D721Med (cell line): ENCODE data around the gene MAN2B1.

Source experiments
- DNase-seq: peaks from one replicate; pipeline ENCODE4 v3.0.0; 2011; ENCODE audit warnings: low spot score; ENCODE audit not compliant: insufficient read length
- FAIRE-seq: peaks from 2 replicates; lab custom pipeline; 2011; peaks lifted over from hg19 to GRCh38; lab: Jason Lieb, UNC
- CTCF ChIP-seq: IDR thresholded peaks from 2 replicates; pipeline ENCODE4 v1.5.1; 2012; ENCODE audit warnings: mild to moderate bottlenecking, control low read depth; ENCODE audit not compliant: insufficient read depth; ENCODE audit errors: missing control alignments

MAN2B1 gene

GRCh38 chr19:12657966-12658365 lies 8.6 kb downstream of the MAN2B1 start:
- no peak for DNase-seq
- no peak for TF ChIP-seq CTCF
- no peak for FAIRE-seq

- FAIRE-seq, result no peak
Measured at GRCh38 chr19:12656899-12657571, 9.5 kb downstream of the MAN2B1 start.

GRCh38 chr19:12655546-12655945 lies 11.0 kb downstream of the MAN2B1 start:
- no peak for TF ChIP-seq CTCF
- no peak for FAIRE-seq
- no peak for DNase-seq

More at GRCh38 chr19:12656899-12657571, 9.5 kb downstream of the MAN2B1 start:
- DNase-seq, result no peak
- TF ChIP-seq CTCF, result no peak

- FAIRE-seq (no peak), DNase-seq (no peak)
- no peak for TF ChIP-seq CTCF
Measured at GRCh38 chr19:12652219-12652618, 14.3 kb downstream of the MAN2B1 start.

GRCh38 chr19:12649941-12650340 lies 16.6 kb downstream of the MAN2B1 start:
- DNase-seq (no peak), FAIRE-seq (no peak)
- no peak for TF ChIP-seq CTCF

GRCh38 chr19:12648088-12648487 lies 18.5 kb downstream of the MAN2B1 start:
- DNase-seq (peak; percentile 9), FAIRE-seq (no peak)
- TF ChIP-seq CTCF, result no peak

- no peak for FAIRE-seq
- DNase-seq, result no peak
- no peak for TF ChIP-seq CTCF
Measured at GRCh38 chr19:12647490-12648071, 19.0 kb downstream of the MAN2B1 start.
